ENCODE measurements around the gene RFTN1. TPM values are rescaled to one million over a fixed set of nuclear protein-coding genes. Genes with fewer than 3 reads are reported as not detected.

RFTN1 gene
- total RNA-seq, 1 experiment from 2014 or later: 2.2 TPM

- Histone ChIP-seq H2AK5ac (ENCODE audit: insufficient read length, low read length) (no peak overlapping the region), H3K27ac (ENCODE audit: insufficient read length, low read depth, low read length) (no peak overlapping the region), H4K20me1 (ENCODE audit: control insufficient read depth, insufficient read depth, insufficient read length) (peaks cover 2% of the 10 kb centered on the region), H4K91ac (ENCODE audit: insufficient read length, low read depth, low read length) (no peak overlapping the region), H3K4me1 (ENCODE audit: insufficient read depth, low read length) (0 out of 2 replicates have a peak, but pooled peaks cover 4% of the 10 kb centered on the region), H3K23ac (ENCODE audit: insufficient read length, low read depth, low read length) (no peak overlapping the region), H2BK12ac (ENCODE audit: insufficient read length, low read depth, low read length) (no peak overlapping the region), H3K18ac (ENCODE audit: insufficient read length, low read depth, low read length) (no peak overlapping the region), H3K56ac (ENCODE audit: insufficient read length, low read depth, low read length) (no peak overlapping the region), H3K9me3 (ENCODE audit: control insufficient read depth, low read depth, low read length) (no peaks in the 10 kb centered on the region), H3K79me2 (ENCODE audit: insufficient read depth, low read length) (no peaks in the 10 kb centered on the region), H3K79me1 (ENCODE audit: insufficient read depth, low read depth, low read length, poor library complexity, severe bottlenecking) (no peaks in the 10 kb centered on the region), H4K8ac (replicated peaks; ENCODE audit: insufficient read length, low read depth, low read length) (no peak overlapping the region), H3K27me3 (ENCODE audit: insufficient read depth, low read length) (peaks cover 10% of the 10 kb centered on the region; the same call in 1 of the 2 replicates), H2BK20ac (ENCODE audit: low read depth, low read length, poor library complexity, severe bottlenecking) (no peak overlapping the region), H3K23me2 (ENCODE audit: insufficient read length, low read depth, low read length, poor library complexity, severe bottlenecking) (peaks cover 12% of the 10 kb centered on the region), H3T11ph (ENCODE audit: low read length) (no peak overlapping the region), H3K14ac (ENCODE audit: insufficient read depth, low read length) (no peak overlapping the region), H2AFZ (ENCODE audit: low read length) (no peak overlapping the region), H2BK120ac (ENCODE audit: low read depth, low read length, poor library complexity, severe bottlenecking) (no peak overlapping the region), H4K5ac (ENCODE audit: insufficient read length, low read depth, low read length) (no peak overlapping the region), H3K9ac (ENCODE audit: extremely low read depth, insufficient read length, low read length) (no peak overlapping the region), H2BK15ac (ENCODE audit: low read depth, low read length) (no peak overlapping the region), H3K4me2 (ENCODE audit: insufficient read depth, insufficient read length, low read length) (no peak overlapping the region), H3K4ac (ENCODE audit: low read depth, low read length) (no peak overlapping the region), H2BK5ac (ENCODE audit: insufficient read length, low read length) (no peak overlapping the region)
- no CpG with 5 or more reads among the region's 6 CpGs for WGBS (ENCODE audit: extremely low coverage, insufficient read length, low lambda C conversion rate)
- DNase-seq: no peak
- Mint-ChIP-seq H3K4me3 (no peak overlapping the region), H3K9me3 (0 out of 5 replicates have a peak, but pooled peaks cover 0 to 3% of the 10 kb centered on the region in 2 experiments), H3K36me3 (ENCODE audit: insufficient read depth in 1 of 3, low read depth in 3 of 3) (no peaks in the 10 kb centered on the region), H3K27me3 (ENCODE audit: low read depth) (peaks cover 39% of the 10 kb centered on the region), H3K4me1 (peaks cover 19% of the 10 kb centered on the region in 2 experiments), H3K27ac (no peak overlapping the region; a peak in 1 of 7 replicates)
- TF ChIP-seq CTCF (conservative IDR thresholded peaks at IDR 0.05): no peak
Measured at GRCh38 chr3:16508591-16508995, 4.9 kb downstream of the RFTN1 start.
